Activated CD4-positive, alpha-beta T cell treated with anti-CD3 and anti-CD28 coated beads, Interleukin-2, amount 50 U/mL, for 1 hour (primary cell): ENCODE data around the gene KLHL35.

Experiments used
- DNase-seq: peaks from one replicate; pipeline ENCODE4 v3.0.0-alpha.2; 2020

Gene KLHL35, protein sequence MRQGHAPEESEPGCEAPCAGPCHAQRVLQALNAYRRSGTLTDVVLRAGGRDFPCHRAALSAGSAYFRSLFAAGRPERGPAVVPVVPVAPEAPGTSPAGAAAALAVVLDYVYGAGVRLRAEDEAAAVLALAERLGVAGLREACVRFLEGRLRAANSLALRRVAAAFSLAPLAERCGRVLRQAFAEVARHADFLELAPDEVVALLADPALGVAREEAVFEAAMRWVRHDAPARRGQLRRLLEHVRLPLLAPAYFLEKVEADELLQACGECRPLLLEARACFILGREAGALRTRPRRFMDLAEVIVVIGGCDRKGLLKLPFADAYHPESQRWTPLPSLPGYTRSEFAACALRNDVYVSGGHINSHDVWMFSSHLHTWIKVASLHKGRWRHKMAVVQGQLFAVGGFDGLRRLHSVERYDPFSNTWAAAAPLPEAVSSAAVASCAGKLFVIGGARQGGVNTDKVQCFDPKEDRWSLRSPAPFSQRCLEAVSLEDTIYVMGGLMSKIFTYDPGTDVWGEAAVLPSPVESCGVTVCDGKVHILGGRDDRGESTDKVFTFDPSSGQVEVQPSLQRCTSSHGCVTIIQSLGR

GRCh38 chr11:75432911-75433321 is at the start of gene KLHL35:
Gene KLHL35, minus strand, starts transcription at chr11:75433203. Its CDS starts 2,574 bp downstream, at chr11:75430629.
- DNase-seq: no peak

DNA sequence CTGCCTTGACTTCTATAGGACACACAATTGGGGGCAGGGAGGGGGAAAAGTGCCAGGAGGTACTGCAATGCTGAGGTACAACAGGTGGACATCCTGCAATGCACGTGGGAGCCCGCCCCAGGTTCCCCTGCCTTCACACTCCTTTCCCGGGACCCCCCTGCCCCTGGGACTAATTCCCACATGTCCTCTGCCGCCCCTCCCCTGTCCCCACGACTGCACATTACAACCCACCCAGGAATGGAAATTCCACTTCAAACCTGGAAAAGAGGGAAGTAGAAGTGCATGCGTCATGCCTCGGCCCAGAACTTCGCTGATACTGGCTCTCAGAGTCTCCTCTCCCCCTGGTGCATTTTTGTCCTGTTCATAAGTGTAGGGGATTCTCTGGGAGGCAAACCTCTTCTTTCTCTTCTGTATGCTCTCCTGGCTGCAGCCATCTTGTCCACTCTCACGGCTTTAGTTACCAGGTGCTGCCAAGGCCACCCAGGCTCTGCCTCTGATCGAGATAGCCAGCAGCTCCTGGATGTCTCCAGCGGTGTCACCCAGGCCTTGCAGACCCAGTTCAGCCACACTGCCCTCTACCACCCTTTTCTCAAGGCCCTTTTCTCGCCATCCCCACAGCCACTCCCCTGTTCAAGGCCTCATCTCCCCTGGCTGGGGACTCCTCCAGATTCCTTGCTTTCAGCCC is 49.1 kb upstream of the KLHL35 start:
- no peak for DNase-seq

DNA sequence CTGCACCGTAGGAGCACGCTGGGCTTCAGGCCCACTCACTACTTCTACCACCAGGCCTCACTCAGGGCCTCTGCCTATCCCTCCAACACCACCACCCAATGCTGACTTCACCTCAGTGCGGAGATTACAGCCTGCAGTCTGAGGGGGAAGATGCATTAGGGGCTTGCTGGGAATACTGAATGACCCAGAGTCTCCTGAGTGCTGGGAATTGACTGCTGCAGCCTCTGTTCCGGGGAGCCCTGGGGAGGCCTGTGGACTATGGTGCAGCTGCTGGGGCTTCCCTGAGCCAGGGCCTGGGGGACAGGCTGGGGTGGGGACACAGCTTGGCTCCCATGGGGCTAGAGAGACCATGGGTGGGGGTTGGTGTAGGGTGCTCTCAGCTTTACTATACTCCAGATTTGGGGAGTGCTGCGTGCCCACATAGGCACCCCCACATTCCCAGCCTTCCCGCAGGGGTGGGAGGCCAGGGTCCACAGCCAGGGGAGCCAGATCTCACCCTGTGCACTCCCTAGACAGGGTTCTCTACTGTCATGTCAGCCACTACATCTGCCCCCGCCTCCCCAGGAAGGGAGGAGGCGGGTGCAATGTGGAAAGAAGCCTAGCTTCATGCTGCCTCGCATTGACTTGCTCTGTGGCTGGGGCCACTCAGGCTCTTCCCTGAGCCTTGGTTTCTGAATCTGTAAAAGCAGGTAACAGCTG is 48.4 kb upstream of the KLHL35 start:
- DNase-seq: no peak

- no peak for DNase-seq
Observed at GRCh38 chr11:75480185-75481175, 47.5 kb upstream of the KLHL35 start.

DNA sequence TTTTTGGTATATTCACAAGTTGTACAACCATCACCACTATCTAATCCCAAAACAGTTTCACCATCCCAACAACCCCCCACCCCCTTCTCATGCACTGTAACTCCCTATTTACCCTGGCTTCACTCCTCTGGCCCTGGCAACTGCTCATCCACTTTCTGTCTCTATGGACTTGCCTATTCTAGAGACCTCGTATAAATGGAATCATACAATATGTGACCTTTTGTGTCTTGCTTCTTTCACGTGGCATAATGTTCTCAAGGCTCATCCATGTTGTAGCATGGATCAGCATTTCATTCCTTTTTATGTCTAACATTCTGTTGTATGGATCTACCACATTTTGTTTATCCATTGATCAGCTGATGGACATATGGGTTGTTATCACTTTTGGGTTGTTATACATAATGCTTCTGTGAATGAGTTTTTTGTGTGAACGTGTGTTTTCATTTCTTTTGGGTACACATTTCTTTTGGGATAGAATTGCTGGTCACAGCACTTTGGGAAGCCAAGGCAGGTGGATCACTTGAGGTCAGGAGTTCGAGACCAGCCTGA is 46.7 kb upstream of the KLHL35 start:
- DNase-seq: no peak

DNA sequence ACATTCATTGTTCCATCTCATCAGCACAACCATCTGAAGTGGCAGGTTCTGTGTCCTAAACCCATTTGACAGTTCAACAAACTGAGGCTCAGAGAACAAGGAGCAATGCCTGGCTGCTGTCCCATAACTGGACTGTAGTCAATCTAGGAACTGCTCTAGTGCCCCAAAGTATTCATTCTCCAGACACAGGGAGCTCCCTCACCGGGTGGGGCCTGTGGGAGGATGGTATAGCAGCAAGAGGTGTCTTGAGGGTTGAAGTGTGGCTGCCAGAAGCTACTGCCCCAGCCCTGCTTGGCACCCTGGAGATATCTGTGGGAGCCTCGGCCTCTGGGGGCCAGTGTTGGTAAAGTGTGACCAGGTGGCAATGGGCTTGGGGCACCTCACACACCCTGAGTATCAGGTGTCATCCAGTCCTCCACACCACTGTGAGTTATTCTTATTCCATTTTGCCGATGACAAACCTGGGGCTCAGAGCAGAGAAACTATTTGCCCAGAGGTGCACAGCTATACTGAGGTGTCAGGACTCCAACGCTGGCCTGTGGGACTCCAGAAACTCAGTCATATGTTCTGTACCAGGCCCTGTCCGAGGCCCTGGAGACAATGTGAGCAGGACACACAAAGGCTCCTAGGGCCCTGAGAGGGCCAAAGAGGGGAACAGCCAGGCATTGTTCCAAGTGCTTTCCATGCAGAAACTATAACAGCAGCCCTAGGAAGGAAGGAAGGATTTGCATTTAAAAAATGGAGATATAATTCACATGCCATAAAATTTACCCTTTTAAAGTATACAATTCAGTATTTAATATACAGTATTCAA is 46.0 kb upstream of the KLHL35 start:
- DNase-seq: no peak

DNA sequence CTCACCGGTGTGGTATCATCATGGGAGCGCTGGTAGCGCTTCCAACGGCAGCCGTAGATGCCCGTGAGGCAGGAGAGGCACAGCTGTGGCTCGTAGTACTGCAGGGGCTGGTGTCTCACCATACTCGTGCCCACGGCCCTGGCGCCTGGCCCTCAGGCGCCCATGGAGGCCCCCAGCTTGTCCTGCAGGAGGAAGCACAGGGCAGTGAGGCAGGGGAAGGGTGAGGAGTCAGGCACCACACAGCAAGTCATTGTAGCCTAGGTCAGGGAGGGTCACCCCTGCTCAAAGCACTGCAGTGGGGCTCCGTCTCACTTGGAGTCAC is 44.6 kb upstream of the KLHL35 start:
- no peak for DNase-seq

DNA sequence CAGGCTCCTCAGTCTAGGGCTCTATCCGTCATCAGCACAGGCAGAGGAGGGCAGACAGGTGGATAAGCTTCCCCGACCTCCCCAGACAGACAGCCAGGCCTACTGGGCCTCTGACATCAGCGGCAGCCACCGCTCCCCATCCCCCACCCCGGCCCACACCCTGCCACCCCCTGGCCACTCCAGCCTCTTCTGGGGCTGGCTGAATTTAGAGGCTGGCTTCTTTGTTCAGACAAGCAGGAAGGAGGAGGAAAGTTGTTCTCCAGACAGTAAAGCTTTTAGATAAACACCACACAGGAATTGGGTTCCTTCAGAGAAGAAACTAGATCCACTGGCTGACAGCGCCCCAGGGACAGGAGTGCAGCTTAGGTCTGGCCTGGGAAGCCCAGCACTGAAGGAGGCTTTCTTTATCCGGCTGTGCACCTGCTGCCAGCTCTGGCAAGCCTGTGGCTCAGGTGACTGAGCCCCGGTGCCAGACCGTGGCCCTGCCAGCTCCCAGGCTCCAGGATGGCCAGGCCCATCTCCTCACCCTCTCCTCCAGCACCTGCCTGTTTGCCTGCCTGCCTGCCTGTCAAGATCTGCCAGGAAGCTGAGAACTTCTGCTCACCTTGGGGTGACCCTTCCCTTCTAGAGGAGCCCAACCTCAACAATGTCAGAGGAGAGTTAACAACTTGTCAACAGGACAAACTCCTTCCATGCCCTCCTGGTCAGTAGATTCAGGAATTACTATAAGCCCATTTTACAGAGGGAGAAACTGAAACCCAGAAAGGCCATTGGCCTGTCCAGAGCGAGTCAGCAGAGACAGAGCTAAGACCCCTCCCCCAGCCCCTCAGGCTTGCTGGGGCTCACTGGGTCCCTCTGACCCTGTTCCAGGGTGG is 44.0 kb upstream of the KLHL35 start:
- DNase-seq: no peak

DNA sequence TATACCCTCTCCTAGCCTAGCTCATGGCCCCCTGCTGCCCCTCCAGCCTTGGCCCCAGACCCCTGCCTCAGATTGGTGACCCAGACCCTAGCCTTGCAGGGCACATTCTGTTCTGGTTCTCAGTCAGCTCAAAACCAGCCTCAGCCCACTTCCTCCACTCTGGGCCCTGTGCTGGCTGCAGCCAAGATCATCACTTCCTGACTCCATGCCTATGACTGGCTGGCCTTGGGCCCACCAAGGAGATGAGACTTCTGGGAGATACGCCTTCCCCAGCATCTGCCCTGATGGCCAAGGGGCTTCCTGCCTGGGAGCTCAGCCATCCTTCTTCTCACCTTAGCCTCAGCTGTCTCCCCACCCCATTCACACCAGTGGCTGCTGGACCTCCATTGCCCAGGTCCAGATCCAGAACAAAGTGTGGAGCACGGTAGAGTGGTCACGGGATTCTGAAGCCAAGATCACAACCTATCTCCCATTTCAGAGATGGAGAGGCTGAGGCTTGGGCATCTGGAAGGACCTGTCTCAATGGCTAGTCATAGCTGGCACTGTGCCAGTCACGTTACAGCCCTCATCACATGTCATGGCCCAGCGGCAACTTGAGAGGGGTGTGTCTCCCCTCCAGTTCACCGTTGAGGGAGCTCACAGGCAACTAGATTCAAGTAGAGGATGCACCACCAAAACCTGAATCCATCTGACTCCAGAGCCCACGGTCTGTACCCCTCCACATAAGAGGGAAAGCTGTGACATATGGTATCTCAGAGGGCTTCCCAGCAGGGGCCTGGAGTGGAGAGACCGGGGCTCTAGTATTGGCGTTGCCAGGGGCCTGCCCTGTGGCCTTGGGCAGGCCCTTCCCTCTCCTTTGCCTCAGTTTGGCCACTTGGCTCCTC is 43.0 kb upstream of the KLHL35 start:
- no peak for DNase-seq

DNA sequence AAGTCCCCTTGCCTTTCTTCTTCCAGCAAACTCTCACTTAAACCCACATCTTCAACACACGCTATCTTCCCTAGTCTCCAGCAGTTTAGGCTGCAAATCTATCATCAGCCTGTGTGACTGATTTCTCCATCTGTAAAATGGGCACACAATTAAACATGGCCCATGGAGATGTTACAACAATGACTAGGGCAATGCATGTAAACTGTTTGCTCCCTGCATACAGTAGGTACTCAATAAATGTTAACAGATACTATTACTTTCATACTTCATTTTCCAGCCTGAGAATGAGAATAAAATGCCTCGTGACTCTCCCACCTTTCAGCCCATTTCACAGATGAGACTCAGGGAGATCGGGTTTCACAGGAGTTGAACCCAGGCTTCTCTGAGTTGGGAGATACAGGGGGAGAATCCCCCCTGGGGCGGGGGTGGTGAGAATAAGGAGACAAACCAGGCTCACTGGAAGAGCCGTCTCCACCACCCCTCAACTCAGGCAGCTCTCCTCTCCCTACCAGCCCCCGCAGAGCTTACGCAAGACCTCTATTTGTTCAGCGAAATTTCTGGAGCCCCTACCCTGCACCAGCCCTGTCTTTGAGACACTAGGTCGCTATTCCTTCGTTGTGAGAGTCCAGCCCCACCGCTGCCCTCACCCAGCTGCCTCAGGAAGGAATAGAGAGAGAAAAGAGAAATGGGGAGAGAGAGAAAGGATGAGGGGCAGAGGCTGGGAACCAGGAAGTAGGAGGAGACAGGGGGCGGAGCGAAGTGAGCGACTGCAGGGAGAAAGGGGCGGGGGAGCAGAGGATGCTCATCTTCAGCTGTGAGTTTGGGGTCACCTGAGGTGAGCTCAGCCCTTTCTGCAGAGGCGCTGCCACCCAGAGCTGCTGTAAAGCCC is 42.1 kb upstream of the KLHL35 start:
- DNase-seq: peak; percentile 44

GRCh38 chr11:75474240-75474639 is 41.2 kb upstream of the KLHL35 start:
- DNase-seq: no peak

- no peak for DNase-seq
Observed at GRCh38 chr11:75473684-75474083, 40.7 kb upstream of the KLHL35 start.

GRCh38 chr11:75472081-75472732 is 39.2 kb upstream of the KLHL35 start:
- DNase-seq: no peak

DNA sequence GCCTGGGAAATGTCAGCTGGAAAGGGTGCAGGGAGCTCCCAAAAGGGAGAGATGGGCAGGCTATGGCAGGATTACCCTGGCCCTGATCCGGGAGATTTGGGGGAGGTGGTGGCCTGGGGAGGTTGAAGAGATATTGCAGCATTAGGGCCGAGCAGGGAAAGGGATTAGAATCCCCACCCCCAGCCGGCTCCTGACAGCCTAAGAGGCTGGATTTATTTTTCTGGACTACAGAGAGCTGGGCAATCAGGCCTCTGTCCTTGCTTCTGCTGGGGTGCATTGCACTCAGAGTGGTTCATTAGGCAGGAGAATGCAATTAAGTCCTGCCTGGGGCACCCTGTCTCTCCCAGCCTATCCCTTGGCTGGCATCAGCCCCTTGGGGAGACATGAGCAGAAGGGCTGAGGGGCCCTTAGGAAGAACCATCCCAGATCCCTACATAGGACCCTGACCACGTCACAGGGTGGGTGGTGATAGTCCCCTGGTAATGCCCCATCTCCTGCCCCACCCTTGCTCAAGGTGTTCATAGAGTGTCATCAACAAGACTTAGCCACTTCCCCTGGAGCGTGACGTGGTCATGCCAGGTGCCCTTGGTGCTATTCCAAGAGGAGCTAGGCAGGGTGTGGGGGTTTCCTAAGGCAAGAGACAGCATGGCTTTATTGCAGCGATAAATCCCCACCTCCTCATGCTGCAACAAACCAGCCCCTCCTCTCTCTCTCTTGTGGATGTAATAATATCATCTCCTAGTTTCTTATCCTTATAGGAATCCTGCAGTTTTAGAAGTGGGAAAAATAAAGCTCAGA is 38.4 kb upstream of the KLHL35 start:
- DNase-seq: no peak

- no peak for DNase-seq
Observed at GRCh38 chr11:75470476-75471080, 37.6 kb upstream of the KLHL35 start.
